Stimulated activated CD4-positive, alpha-beta T cell treated with anti-CD3 and anti-CD28 coated beads, Interleukin-1b, Interleukin-23, amount 100 ng/mL, for 24 hours (primary cell): ENCODE results near the gene REG1A.

Source experiments
- DNase-seq, 4 experiments: peaks; one replicate each; pipeline ENCODE4 v3.0.0-alpha.2; 2020; ENCODE audit warnings: low read depth in 4 of 4, low spot score in 1 of 4

The REG1A gene

DNA sequence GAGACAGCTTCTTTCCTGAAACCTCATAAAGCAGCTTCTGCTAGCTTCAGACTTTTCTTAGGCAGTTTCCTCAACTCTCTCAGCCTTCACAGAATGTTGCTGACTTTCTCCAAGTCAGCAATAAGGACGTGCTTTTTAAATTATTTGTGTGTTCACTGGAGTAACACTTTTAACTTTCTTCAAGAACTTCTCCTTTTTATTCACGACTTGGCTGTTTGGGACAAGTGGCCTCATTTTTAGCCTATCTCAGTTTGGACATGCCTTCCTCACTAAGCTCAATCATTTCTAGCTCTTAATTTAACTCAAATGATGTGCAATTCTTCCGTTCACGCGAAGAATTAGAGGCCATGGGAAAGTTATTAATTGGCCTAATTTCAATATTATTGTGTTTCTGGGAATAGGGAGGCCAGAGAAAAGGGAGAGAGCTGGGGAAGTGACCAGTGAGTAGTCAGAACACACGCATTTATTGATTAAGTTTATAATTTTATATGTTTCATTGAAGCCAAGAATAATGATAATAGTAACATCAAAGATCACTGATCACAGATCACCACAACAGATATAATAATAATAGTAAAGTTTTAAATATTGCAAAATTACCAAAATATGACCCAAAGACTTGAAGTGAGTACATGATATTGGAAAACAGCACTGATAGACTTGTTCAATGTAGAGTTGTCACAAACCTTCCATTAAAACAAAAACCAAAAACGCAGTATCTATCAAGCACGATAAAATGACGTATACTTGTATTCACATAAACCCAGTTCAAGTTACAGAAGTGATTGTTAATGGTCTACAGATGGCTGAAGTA, 4.8 kb downstream of the REG1A start:
- DNase-seq: no peak

- DNase-seq: no peak
Measured at GRCh38 chr2:79125721-79125985, 5.4 kb downstream of the REG1A start.

DNA sequence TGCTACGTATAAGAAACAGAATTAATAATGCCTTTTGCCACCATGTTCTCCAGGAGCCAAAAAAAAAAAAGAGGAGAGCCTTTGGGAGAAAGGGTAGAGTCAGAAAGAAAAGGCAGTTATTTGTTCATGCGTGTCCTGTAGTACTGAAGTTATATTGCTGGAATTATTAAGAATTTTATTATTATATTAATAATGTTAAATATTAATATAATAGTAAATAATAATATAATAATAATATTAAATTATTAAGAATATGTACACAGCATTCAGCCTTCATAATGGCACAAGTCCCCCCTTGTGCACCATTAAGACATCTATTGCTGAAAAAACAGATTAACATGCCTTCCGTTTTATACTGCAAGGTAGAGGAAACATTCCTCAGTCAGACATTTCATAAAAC, 8.1 kb downstream of the REG1A start:
- no peak for DNase-seq

- no peak for DNase-seq
Measured at GRCh38 chr2:79129260-79129659, 9.0 kb downstream of the REG1A start.

GRCh38 chr2:79129804-79130203, 9.5 kb downstream of the REG1A start:
- no peak for DNase-seq

- no peak for DNase-seq
Measured at GRCh38 chr2:79131687-79132086, 11.4 kb downstream of the REG1A start.

- DNase-seq: no peak
Measured at GRCh38 chr2:79138385-79138784, 18.1 kb downstream of the REG1A start.

DNA sequence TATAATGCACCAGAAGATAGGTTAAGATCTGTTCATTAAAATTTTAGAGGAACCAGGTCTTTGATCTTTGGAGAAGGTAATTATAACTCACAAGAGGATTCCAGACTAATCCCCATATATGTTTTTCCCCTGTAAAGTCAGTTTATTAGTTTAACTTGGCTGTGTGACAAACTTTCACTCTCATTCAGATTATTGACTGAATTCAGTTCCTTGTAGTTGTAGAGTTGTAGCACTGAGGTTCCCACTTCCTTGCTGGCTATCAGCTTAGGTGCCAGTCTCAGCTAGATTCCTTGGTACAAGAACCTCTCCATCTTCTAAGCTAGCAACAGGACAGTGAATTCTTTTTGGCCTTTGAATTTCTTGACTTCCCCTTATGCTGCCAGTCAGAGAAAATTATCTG, 19.1 kb downstream of the REG1A start:
- DNase-seq: no peak

GRCh38 chr2:79155826-79156476, 35.7 kb downstream of the REG1A start:
- no peak for DNase-seq

DNA sequence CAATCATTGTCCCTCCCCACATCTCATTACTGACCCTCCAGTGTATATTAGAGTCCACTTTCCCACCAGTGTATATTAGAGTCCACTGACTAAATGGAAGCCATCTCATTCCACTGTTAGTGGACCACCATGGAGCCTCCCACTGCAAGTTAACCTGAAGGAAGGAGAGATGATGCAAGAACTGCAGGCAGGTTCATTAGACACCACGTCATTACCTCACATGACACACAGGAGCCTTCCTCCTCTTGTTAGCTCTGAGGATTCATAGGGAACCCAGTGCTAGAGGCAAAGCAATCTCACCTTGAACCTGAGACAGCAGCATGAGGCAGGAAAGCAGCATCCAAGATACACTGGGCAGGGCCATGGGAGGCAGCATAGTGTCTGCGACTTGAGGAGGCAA, 38.7 kb downstream of the REG1A start:
- DNase-seq: no peak

GRCh38 chr2:79159653-79160052, 39.4 kb downstream of the REG1A start, which contains the start of gene REG3A:
Gene REG3A, minus strand, starts transcription at chr2:79159753. Its CDS starts 348 bp downstream, at chr2:79159405.
- no peak for DNase-seq

GRCh38 chr2:79162132-79162531, 41.8 kb downstream of the REG1A start:
- no peak for DNase-seq

DNA sequence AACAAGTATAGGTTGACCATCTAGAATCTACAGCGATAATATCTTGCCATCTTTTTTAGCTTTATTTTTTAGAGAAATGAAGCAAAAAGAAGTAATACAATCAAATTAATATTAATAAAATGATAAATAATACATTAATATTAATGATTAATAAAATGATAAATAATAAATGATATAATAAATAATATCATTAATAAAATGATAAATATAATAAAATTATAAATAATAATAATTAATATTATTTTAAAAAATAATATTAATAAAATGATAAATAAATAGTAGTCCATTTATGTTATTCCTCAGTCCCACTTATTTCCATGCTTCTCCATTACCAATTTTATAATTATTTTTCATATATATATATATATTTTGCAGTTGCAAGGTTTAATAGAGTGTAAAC, 42.5 kb downstream of the REG1A start:
- DNase-seq: no peak

DNA sequence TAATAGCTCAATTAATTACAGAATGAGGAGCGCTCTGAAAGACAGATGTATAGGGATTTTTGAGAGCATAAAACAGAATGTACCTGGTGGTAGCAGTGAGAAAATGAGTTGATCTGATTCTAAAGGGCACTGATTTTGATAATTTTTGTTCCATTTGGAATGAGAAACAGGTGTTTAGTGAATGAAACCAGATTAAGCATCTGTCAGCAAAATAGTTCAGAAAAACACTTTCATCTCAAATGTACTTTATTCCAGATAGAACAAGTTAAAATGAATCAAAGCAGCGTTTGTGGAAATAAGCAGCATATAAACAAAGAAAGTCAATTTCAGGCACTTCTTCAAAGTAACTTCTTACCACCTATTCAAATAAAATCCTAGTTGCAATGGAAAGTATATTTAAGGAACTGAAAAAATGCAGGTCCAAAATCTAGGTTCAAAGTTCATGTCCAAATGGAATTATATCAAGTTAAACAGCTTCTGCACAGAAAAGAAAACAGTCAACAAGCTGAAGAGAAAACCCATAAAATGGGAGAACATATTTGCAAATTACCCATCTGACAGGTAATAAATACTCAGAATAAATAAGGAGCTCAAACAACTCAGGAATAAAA, 51.2 kb downstream of the REG1A start:
- DNase-seq: no peak
